A549 treated with GW870086 at 1 μM for 4 hours (cell line): Measurements from ENCODE around the gene CEP152. TPM values are rescaled to one million over a fixed set of nuclear protein-coding genes. Genes with fewer than 3 reads are reported as not detected.

Experiments used
- total RNA-seq: library from RNA; stranded (reverse); fragments of 200-300 nt; extraction: Qiagen RNA extraction; gene quantifications from 5 replicates; pipeline ENCODE4 v1.2.3, GENCODE V29; 2022; ENCODE audit warnings: low read depth

The CEP152 gene
- 2.6 to 4.6 TPM (median 3.7 TPM) in 5 replicates for total RNA-seq

GRCh38 chr15:48810414-48811324, at the start of gene CEP152:
TSS of gene CEP152 (minus strand) at chr15:48811069. CDS start at chr15:48805649, 5,420 bp downstream.

Other genes starting within 250 kb of the CEP152 start
- gene FBN1, start 165.4 kb downstream of the CEP152 start, total RNA-seq = 6.5 to 8.0 TPM (median 7.2 TPM) in 5 replicates
- gene EID1, start 67.1 kb upstream of the CEP152 start, total RNA-seq = 104 to 129 TPM (median 113 TPM) in 5 replicates
- 0.61 to 1.2 TPM (median 0.80 TPM) in 5 replicates for gene SHC4, start 152.8 kb upstream of the CEP152 start, total RNA-seq
- gene SECISBP2L, start 235.4 kb upstream of the CEP152 start, total RNA-seq = 4.5 to 9.2 TPM (median 8.3 TPM) in 5 replicates